Measurements from ENCODE around the gene ADIPOQ.
"Not testable (repeated sequence)": the region's sequence is repeated elsewhere in the genome, so short reads cannot be mapped to it uniquely, and the experiment has no call there.

ADIPOQ gene

DNA sequence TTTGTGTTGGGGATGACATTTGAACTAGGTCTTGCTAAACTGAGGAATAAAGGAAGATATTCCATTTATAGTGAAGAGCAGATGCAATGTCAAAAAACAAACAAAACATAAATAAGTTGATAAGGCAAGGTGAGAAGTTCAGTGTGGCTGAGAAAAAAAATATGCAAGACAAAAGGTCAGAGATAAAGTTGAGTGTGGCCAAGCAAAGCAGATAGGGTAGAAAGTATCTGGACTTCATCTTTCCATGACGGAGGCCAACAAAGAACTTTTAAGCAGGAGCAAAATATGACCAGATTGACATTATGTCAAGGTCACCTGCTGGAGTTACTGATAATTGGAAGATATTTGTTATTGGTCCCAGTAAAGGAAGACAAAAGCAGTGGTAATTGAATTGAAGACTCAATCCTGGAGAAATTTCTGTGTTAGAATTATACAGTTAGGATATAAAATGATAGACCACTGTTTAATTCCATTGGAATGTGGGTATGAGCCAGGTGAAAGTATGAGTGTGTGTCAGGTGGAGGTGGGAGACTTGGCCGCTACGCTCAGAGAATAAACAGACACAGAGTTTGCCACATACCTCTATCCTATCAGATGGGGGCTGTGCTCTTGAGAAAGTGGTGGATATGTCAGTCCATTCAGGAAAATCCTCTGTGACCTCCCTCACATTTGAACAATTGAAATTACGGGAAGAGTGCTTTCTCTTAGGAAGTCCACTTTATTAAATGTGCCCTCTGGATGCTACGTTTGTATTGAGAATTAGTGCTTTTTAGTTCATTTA lies 28.1 kb downstream of the ADIPOQ start:
- TF ChIP-seq OSR1 (CRISPR knock-in tag; IDR thresholded peaks at IDR 0.05) (no peak), ZNF565 (CRISPR knock-in tag; conservative IDR thresholded peaks at IDR 0.05; ENCODE audit: low read depth) (no peak), ZFP3 (CRISPR knock-in tag; IDR thresholded peaks at IDR 0.05) (no peak), GLIS3 (CRISPR knock-in tag; IDR thresholded peaks at IDR 0.05) (no peak), ESRRG (CRISPR knock-in tag; IDR thresholded peaks at IDR 0.05) (no peak), TOX (CRISPR knock-in tag; IDR thresholded peaks at IDR 0.05; ENCODE audit: borderline replicate concordance) (no peak), BACH2 (CRISPR knock-in tag; IDR thresholded peaks at IDR 0.05; ENCODE audit: borderline replicate concordance) (no peak), PPARA (CRISPR knock-in tag; IDR thresholded peaks at IDR 0.05; ENCODE audit: borderline replicate concordance) (no peak)
- no peak for ATAC-seq

DNA sequence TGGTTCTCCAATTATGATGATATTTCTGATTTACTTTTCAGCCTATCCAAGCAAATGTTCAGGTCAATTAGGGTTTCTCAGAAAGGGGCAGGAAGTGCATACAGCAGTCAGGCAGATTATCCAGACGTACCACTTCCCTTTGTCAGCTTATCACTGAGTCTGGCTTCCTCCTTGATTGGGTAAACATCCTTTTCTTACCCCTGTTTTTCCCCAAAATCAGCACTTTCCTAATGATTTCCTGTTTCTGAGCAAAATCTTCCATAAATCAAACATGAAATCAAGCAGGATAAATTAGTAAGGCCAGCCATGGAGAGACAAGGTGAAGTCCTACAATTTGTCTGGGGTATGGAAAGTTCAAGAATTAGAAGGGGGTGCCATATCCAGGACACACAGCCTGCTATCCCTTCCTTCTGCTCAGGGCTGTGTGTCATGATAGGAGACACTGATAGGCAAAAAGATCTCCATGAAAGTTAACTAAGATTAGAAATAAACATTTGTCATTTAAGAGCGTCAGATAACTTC lies 29.0 kb downstream of the ADIPOQ start:
- ATAC-seq: no peak
- no peak for TF ChIP-seq PPARA (CRISPR knock-in tag; IDR thresholded peaks at IDR 0.05; ENCODE audit: borderline replicate concordance)
- TF ChIP-seq RARB (CRISPR knock-in tag; IDR thresholded peaks at IDR 0.05): no peak
- no peak for TF ChIP-seq ZFP30 (CRISPR knock-in tag; IDR thresholded peaks at IDR 0.05)
- TF ChIP-seq ZFP3 (CRISPR knock-in tag; IDR thresholded peaks at IDR 0.05): no peak
- TF ChIP-seq ISL1 (CRISPR knock-in tag; IDR thresholded peaks at IDR 0.05): no peak
- TF ChIP-seq TCF4 (CRISPR knock-in tag; IDR thresholded peaks at IDR 0.05; ENCODE audit: borderline replicate concordance): no peak
- TF ChIP-seq ZNF70 (CRISPR knock-in tag; IDR thresholded peaks at IDR 0.05): no peak
- no peak for TF ChIP-seq OSR1 (CRISPR knock-in tag; IDR thresholded peaks at IDR 0.05)
- TF ChIP-seq BACH2 (CRISPR knock-in tag; IDR thresholded peaks at IDR 0.05; ENCODE audit: borderline replicate concordance): no peak
- no peak for TF ChIP-seq ZNF8 (CRISPR knock-in tag; IDR thresholded peaks at IDR 0.05)
- no peak for TF ChIP-seq ESRRG (CRISPR knock-in tag; IDR thresholded peaks at IDR 0.05)

DNA sequence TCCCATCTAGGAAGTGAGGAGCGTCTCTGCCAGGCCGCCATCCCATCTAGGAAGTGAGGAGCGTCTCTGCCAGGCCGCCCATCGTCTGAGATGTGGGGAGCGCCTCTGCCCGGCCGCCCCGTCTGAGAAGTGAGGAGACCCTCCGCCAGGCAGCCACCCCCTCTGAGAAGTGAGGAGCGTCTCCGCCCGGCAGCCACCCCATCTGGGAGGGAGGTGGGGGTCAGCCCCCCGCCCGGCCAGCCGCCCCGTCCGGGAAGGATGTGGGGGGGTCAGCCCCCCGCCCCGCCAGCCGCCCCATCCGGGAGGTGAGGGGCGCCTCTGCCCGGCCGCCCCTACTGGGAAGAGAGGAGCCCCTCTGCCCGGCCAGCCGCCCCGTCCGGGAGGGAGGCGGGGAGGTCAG lies 31.3 kb downstream of the ADIPOQ start:
- ATAC-seq: not testable (repeated sequence)

DNA sequence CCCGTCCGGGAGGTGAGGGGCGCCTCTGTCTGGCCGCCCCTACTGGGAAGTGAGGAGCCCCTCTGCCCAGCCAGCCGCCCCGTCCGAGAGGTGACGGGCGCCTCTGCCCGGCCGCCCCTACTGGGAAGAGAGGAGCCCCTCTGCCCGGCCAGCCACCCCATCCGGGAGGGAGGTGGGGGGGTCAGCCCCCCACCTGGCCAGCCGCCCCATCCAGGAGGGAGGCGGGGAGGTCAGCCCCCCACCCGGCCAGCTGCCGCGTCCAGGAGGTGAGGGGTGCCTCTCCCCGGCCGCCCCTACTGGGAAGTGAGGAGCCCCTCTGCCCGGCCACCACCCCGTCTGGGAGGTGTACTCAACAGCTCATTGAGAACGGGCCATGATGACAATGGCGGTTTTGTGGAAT lies 31.7 kb downstream of the ADIPOQ start:
- not testable (repeated sequence) for ATAC-seq

DNA sequence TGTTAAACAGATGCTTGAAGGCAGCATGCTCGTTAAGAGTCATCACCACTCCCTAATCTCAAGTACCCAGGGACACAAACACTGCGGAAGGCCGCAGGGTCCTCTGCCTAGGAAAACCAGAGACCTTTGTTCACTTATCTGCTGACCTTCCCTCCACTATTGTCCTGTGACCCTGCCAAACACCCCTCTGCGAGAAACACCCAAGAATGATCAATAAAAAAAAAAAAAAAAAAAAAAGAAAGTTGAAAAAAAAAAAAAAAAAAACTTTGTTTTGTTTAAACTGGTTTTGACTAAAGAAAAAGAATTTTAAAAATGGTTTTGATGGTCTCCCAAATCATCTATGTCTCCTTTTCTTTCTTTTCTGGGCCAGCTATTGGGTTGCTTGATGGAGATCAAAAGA lies 32.3 kb downstream of the ADIPOQ start:
- ATAC-seq: not testable (repeated sequence)

DNA sequence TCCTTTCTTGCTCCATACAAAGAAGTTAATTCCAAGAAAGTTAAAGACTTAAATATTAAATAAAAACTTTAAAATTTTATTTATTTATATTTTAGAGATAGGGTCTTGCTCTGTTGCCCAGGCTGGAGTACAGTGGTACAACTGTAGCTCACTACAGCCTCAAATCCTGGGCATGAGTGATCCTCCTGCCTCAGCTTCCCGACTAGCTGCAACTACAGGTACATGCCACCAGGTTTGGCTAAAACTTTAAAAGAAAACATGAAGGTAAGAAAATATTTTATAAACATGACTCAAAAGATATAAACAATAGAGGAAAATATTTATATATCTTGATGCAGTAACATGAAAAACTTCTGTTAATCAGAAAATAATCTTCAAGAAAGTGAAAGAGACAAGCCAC lies 33.2 kb downstream of the ADIPOQ start:
- TF ChIP-seq TCF4 (CRISPR knock-in tag; IDR thresholded peaks at IDR 0.05; ENCODE audit: borderline replicate concordance) (no peak), ESRRG (CRISPR knock-in tag; IDR thresholded peaks at IDR 0.05) (no peak), TOX (CRISPR knock-in tag; IDR thresholded peaks at IDR 0.05; ENCODE audit: borderline replicate concordance) (no peak), ZNF565 (CRISPR knock-in tag; conservative IDR thresholded peaks at IDR 0.05; ENCODE audit: low read depth) (no peak), ZC3H10 (CRISPR knock-in tag; IDR thresholded peaks at IDR 0.05) (no peak), BACH2 (CRISPR knock-in tag; IDR thresholded peaks at IDR 0.05; ENCODE audit: borderline replicate concordance) (no peak), PPARA (CRISPR knock-in tag; IDR thresholded peaks at IDR 0.05; ENCODE audit: borderline replicate concordance) (no peak), ZNF8 (CRISPR knock-in tag; IDR thresholded peaks at IDR 0.05) (no peak), RARB (CRISPR knock-in tag; IDR thresholded peaks at IDR 0.05) (no peak), OSR1 (CRISPR knock-in tag; IDR thresholded peaks at IDR 0.05) (no peak), ISL1 (CRISPR knock-in tag; IDR thresholded peaks at IDR 0.05) (no peak), ARNTL (CRISPR knock-in tag; IDR thresholded peaks at IDR 0.05; ENCODE audit: borderline replicate concordance, low read depth) (no peak), SNAI2 (CRISPR knock-in tag; IDR thresholded peaks at IDR 0.05) (no peak), ZFP3 (CRISPR knock-in tag; IDR thresholded peaks at IDR 0.05) (no peak), CSDC2 (CRISPR knock-in tag; IDR thresholded peaks at IDR 0.05) (no peak), GLIS3 (CRISPR knock-in tag; IDR thresholded peaks at IDR 0.05) (no peak)
- TF ChIP-seq, protein P1, sequence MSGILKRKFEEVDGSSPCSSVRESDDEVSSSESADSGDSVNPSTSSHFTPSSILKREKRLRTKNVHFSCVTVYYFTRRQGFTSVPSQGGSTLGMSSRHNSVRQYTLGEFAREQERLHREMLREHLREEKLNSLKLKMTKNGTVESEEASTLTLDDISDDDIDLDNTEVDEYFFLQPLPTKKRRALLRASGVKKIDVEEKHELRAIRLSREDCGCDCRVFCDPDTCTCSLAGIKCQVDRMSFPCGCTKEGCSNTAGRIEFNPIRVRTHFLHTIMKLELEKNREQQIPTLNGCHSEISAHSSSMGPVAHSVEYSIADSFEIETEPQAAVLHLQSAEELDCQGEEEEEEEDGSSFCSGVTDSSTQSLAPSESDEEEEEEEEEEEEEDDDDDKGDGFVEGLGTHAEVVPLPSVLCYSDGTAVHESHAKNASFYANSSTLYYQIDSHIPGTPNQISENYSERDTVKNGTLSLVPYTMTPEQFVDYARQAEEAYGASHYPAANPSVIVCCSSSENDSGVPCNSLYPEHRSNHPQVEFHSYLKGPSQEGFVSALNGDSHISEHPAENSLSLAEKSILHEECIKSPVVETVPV (CRISPR knock-in tag; IDR thresholded peaks at IDR 0.05): no peak
- TF ChIP-seq, protein P2, sequence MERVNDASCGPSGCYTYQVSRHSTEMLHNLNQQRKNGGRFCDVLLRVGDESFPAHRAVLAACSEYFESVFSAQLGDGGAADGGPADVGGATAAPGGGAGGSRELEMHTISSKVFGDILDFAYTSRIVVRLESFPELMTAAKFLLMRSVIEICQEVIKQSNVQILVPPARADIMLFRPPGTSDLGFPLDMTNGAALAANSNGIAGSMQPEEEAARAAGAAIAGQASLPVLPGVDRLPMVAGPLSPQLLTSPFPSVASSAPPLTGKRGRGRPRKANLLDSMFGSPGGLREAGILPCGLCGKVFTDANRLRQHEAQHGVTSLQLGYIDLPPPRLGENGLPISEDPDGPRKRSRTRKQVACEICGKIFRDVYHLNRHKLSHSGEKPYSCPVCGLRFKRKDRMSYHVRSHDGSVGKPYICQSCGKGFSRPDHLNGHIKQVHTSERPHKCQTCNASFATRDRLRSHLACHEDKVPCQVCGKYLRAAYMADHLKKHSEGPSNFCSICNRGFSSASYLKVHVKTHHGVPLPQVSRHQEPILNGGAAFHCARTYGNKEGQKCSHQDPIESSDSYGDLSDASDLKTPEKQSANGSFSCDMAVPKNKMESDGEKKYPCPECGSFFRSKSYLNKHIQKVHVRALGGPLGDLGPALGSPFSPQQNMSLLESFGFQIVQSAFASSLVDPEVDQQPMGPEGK (CRISPR knock-in tag; IDR thresholded peaks at IDR 0.05; ENCODE audit: borderline replicate concordance): no peak
- TF ChIP-seq, protein P3, sequence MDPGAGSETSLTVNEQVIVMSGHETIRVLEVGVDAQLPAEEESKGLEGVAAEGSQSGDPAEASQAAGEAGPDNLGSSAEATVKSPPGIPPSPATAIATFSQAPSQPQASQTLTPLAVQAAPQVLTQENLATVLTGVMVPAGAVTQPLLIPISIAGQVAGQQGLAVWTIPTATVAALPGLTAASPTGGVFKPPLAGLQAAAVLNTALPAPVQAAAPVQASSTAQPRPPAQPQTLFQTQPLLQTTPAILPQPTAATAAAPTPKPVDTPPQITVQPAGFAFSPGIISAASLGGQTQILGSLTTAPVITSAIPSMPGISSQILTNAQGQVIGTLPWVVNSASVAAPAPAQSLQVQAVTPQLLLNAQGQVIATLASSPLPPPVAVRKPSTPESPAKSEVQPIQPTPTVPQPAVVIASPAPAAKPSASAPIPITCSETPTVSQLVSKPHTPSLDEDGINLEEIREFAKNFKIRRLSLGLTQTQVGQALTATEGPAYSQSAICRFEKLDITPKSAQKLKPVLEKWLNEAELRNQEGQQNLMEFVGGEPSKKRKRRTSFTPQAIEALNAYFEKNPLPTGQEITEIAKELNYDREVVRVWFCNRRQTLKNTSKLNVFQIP (CRISPR knock-in tag; IDR thresholded peaks at IDR 0.05; ENCODE audit: borderline replicate concordance, low read depth): no peak
- TF ChIP-seq, protein P4, sequence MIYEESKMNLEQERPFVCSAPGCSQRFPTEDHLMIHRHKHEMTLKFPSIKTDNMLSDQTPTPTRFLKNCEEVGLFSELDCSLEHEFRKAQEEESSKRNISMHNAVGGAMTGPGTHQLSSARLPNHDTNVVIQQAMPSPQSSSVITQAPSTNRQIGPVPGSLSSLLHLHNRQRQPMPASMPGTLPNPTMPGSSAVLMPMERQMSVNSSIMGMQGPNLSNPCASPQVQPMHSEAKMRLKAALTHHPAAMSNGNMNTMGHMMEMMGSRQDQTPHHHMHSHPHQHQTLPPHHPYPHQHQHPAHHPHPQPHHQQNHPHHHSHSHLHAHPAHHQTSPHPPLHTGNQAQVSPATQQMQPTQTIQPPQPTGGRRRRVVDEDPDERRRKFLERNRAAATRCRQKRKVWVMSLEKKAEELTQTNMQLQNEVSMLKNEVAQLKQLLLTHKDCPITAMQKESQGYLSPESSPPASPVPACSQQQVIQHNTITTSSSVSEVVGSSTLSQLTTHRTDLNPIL (CRISPR knock-in tag; IDR thresholded peaks at IDR 0.05; ENCODE audit: low read depth): no peak
- no peak for ATAC-seq
